ENCODE data around the gene TLL1.

Gene TLL1

DNA sequence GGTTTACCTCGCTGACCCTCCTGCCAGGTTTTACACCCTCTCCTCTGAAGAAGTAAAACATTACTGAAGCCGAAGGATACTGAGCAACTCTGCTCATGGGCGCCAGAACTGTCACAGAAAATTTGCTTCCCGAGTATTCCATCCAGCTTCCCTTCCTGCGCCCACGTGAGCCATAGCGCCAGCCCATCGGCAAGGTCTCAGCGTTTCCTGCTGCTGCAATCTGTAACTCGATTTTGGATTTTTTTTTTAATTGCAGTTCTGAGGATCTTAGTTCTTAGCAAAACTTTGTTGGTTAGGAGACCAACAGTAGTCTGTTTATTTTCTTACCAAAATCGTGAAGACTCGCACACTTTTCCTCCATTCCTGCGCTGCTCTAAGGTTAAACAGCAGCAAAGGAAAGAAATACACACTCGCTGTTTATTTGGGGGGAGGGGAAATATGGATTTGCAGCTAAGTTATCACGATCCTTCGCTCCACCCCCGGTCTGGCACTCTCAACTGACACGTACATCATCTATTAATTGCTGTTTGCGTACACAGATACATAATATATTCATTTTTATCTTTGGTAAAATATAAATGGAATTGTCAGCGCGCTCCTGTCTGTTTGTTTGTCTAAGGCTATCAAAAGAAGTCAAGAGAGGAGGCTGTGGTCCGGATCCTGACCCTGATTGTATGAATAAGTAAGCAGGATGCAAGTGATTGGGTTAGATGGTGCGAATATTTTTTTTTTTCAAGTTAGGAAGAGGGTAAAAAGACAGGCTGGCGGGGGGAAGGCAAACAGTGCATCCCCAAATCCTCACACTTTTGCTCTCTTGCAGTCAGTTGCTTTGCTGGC lies at the start of gene TLL1:
TSS of gene TLL1 (plus strand) at position 777 of the 837 bp plus-strand sequence. CDS start 668 bp downstream, outside the sequence.
- no peak for DNase-seq (ENCODE audit: low spot score)

DNA sequence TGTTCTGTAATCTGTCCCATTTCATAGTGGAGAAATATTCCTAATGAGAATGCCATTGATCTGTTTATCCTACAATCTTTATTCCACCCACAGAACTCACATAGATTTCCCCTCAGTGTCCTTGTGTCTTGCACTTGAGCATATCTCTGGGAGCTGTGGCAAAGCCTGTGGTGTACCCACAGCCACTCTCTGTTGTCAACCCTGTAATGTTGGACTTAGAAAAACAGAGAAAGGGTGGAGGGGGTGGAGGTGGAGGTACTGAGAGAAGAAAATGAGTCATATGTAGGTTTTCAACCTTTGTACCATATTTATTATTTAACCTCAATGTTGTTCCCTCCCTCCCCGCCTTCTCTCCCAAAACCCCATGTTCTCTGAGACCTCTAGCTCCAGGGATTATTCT lies 46.9 kb upstream of the TLL1 start:
- DNase-seq (ENCODE audit: low spot score) = no peak

DNA sequence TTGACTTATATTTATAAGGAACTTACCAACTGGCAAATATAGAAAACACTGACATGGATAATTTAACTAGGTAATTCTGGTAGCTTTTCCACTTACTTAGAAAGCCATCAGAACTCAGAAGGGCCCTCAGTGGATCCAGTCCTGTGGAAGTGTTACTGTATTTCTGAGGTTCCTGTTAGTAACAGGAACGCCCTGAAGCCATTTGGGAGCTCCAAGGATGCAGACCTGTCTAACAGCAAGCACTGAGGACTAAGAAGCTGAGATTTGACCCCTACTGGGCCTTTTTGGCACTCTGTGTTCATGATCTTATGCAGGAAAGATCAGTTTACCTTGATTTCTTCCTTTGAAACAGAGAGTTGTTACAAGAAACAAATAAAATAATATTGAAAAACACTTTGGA lies 46.0 kb upstream of the TLL1 start:
- no peak for DNase-seq (ENCODE audit: low spot score)

DNA sequence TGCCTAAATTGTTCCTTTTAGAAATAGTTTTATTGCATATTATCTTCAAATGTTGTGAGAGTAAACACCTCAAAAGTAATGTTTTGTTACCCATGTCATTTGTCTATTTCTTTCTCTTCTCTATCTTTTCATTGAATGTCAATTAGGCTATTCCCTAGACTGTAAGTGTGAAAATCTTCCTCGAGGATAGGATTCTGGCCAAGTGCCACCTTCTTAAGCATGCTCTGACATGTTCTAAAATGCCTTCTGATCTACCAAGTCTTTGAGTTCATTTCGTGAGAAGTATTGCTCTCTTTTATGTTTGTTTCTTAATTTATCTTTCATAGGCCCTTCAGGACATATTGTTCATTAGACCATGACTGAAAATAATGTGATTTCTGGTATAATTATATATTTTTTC lies 44.1 kb upstream of the TLL1 start:
- no peak for DNase-seq (ENCODE audit: low spot score)

DNA sequence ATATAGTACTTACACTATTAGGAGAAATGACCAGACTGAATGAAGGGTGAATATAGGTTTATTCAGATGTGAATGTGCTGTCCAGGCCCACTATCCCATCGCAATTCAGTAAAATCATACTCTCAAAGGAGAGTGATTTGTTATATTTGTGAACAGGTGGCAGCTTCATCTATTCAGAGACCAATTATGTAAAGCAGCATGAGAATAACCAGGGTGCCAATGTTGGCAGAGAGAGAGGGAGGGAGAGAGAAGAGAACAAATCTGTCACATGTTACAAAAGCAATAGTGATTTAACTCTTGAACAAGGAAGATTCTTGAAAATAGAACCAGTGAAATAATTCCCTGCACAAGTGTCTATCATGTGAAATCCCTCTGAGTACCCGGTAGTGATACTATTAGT lies 38.9 kb upstream of the TLL1 start:
- no peak for DNase-seq (ENCODE audit: low spot score)

DNA sequence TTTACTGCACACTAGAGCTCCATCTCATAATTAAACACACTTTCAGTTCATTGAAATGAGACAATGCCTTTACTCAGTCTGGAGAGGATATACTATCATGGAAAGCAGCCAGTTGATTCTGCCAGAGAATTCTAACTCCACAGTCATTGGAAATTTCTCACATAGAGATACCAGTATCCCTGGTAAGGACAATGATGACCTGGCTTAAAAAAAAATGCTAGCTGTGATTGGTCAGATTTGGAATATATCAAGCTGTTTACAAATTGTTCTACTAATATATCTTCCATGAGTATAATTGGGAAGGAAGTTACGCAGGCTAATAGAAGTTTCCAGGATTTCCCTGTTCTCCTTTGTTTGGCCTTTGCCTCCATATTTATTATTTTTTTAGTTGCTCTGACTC lies 34.5 kb upstream of the TLL1 start:
- no peak for DNase-seq (ENCODE audit: low spot score)

DNA sequence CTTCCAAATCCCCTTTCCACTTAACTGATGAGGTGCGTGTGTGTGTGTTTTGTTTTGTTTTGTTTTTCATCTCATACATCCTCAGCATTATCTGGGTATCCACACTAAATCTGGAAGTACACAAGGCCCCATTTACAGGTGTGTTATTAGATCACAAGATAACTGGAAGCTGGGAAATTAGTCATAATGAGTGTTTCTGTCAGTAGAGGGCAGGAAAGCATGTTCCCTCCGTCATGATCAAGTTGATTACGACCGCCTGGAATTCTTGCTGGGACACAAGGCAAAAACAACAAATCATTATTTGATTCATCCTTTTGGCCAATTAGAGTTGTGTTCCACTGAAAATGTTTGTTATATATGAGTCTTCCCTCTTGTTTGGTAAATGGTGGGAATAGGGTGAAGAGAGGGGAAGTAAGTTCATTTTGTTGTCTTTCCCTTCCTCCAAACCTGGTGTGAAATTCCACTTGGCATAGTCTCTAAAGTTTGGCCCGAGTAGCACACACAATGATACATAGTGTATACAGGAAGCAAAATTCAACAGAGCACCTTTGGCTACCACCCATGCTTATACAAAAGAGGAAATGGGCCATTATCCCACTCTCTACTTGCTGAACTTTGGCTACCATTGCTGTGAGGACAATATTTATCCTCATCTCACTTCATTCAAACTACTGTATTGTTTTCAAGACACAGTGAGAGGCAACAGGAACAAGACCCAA lies 33.3 kb upstream of the TLL1 start:
- no peak for DNase-seq (ENCODE audit: low spot score)

DNA sequence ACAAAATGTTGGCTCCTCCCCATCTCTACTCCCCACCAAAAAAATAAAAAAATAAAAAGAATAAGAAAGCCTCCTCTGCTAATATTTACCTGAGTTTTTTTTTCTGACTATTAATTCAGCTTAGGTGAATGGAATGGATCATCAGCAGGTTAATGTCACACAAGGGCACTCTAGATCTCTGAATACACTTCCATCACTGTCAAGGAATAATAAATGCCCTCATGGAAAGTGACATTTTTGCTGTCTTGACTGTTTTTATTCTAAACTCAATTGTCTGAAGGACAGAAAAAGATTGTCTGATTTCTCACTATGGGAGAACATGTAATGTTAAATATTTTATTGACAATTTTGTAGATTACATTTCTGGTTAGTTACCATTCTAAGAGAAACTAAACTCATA lies 30.4 kb upstream of the TLL1 start:
- no peak for DNase-seq (ENCODE audit: low spot score)

DNA sequence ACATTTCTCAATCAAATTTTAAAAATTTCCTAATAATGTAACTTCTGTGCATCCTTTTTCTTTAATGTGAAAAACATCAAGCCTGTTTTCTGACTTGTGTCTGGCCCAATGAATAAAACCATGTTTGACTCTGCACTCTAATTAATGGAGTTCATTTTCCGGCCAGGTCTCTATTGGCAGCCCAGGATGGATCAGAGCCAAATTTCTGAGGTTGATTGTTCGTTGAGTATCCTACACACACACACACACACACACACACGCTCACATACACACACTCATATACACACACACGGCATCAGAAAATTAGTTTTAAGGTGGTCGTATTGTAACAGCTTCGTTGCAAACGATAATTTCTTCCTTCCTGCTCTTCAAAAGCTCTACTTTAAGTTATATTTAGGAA lies 28.9 kb upstream of the TLL1 start:
- no peak for DNase-seq (ENCODE audit: low spot score)

DNA sequence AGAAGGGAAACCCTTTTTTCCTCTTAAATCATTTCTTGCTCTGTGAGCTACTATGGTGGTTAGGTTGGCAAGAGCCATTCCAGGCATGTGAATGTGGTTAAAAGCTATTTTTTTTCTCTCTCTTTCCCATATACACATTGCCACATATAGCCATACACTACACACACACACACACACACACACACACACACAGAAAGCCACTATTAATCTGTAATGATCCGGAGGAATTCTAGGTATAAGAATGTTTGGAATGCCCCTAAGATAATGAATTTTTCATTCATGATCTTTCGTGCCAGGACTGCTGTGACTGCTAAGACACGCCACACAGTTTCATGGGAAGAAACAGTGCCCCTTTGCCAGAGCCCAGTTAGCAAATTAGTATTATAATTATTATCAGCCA lies 21.8 kb upstream of the TLL1 start:
- no peak for DNase-seq (ENCODE audit: low spot score)

DNA sequence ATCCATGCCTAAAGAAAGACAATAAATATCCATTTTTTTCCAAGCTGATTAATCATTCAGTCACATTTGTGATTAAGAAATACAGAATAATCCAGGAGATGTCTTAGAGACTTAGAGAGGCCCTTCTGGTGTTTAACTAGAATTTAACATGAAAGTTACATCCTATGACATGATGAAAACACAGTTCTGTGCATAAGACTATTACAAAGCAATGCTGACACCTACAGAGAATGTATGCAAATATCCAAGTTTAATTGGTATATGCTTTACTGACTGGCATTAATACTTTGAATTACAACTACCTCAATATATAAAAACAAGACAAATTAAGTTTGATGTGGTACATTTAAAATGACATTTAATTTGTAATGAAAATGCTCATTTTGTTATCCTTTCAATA lies 17.8 kb upstream of the TLL1 start:
- no peak for DNase-seq (ENCODE audit: low spot score)

GRCh38 chr4:165861363-165861762 lies 11.7 kb upstream of the TLL1 start:
- no peak for DNase-seq (ENCODE audit: low spot score)

- no peak for DNase-seq (ENCODE audit: low spot score)
Observed at GRCh38 chr4:165864271-165864670, 8.8 kb upstream of the TLL1 start.

GRCh38 chr4:165866019-165866650 lies 6.9 kb upstream of the TLL1 start:
- no peak for DNase-seq (ENCODE audit: low spot score)

DNA sequence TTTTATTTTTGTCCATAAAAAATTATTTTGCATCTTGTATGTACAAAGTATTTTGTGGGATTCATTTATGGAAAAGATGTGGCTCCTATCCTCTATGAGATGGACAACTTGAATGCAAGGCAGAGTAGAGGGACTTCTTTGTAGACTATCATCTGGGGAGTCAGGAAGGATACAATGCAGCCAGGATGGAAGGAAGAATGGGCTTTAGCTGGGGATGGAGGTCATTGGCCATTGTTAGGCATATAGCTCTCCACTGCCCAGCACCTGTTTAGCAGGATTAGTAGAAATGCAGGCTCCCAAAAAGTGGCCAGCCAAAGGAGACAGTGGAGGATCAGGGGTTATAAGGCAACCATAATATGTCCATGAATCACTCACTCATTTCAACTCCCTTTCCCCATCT lies 5.1 kb upstream of the TLL1 start:
- no peak for DNase-seq (ENCODE audit: low spot score)

GRCh38 chr4:165873298-165874071 lies 448 bp downstream of the TLL1 start:
- DNase-seq (ENCODE audit: low spot score) = no peak

GRCh38 chr4:165874072-165874790 lies 1.2 kb downstream of the TLL1 start:
- DNase-seq (ENCODE audit: low spot score) = no peak

GRCh38 chr4:165874791-165875371 lies 1.8 kb downstream of the TLL1 start:
- no peak for DNase-seq (ENCODE audit: low spot score)

GRCh38 chr4:165875446-165875845 lies 2.4 kb downstream of the TLL1 start:
- DNase-seq (ENCODE audit: low spot score) = no peak

DNA sequence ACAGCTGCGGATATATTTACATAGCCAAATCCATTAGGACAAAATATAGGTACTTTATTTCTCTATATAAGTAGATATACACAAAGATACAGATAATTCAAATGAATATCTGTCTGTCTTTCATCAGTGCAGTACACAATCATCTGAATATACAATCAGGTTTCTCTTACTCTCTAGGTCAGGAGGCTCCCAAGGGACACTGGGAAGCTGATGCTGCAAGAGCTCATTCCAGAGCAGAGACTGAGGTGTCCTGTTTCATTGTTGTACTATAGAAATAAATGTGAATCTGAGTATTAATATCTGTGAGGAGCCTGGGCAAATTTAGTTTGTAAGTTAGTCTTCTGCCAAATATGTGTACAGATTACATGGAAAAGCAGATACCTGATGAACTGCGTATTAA lies 4.2 kb downstream of the TLL1 start:
- no peak for DNase-seq (ENCODE audit: low spot score)

GRCh38 chr4:165879641-165880040 lies 6.6 kb downstream of the TLL1 start:
- DNase-seq (ENCODE audit: low spot score) = no peak
